Neural cell (in vitro differentiated cells): Measurements from ENCODE around the gene SERPINI2. TPM values are rescaled to one million over a fixed set of nuclear protein-coding genes. Genes with fewer than 3 reads are reported as not detected.

ENCODE experiments used
- H2AFZ ChIP-seq: fragments of 200-600, 300-800 bp; sonication (generic), shearing (Covaris generic); 2 replicates; pipeline ENCODE4 v1.6.0; 2014; ENCODE audit warnings: low read depth, mild to moderate bottlenecking, antibody characterized with exemption, low read length, moderate library complexity
- H3F3A ChIP-seq: fragments of 200-600 bp; shearing (Covaris generic); 2 replicates; pipeline ENCODE4 v1.6.1; 2016; ENCODE audit warnings: mild to moderate bottlenecking, moderate library complexity, mixed read lengths, antibody characterized with exemption, low read length; ENCODE audit not compliant: insufficient read depth, poor library complexity, severe bottlenecking
- H3K27ac ChIP-seq: fragments of 200-600, 300-800 bp; sonication (generic), shearing (Covaris generic); 2 replicates; pipeline ENCODE4 v1.5.1; 2014; ENCODE audit warnings: mild to moderate bottlenecking, low read length, moderate library complexity
- H3K27me3 ChIP-seq: fragments of 300-800, 200-600 bp; sonication (generic), shearing (Covaris generic); 2 replicates; pipeline ENCODE4 v1.6.0; 2014; ENCODE audit warnings: mild to moderate bottlenecking, low read depth, low read length, moderate library complexity; ENCODE audit not compliant: insufficient read depth
- H3K36me3 ChIP-seq: fragments of 300-800, 200-600 bp; sonication (generic), shearing (Covaris generic); 2 replicates; pipeline ENCODE4 v1.5.1; 2014; ENCODE audit warnings: mild to moderate bottlenecking, antibody characterized with exemption, low read length, moderate library complexity; ENCODE audit not compliant: insufficient read depth
- H3K4me2 ChIP-seq: fragments of 300-800, 200-600 bp; sonication (generic), shearing (Covaris generic); 2 replicates; pipeline ENCODE4 v1.6.0; 2014; ENCODE audit warnings: mild to moderate bottlenecking, low read length
- H3K4me3 ChIP-seq: fragments of 300-800, 200-600 bp; sonication (generic), shearing (Covaris generic); 2 replicates; pipeline ENCODE4 v1.5.1; 2014; ENCODE audit warnings: mild to moderate bottlenecking, low read length, moderate library complexity
- H3K79me2 ChIP-seq: fragments of 200-600 bp; shearing (Covaris generic); replicated peaks from 2 replicates; pipeline ENCODE4 v1.6.0; 2014; ENCODE audit warnings: mild to moderate bottlenecking, low read length, moderate library complexity; ENCODE audit not compliant: insufficient read depth
- H3K9ac ChIP-seq: fragments of 300-800, 200-600 bp; sonication (generic), shearing (Covaris generic); 2 replicates; pipeline ENCODE4 v1.6.1; 2016; ENCODE audit warnings: mild to moderate bottlenecking, low read length, mixed read lengths
- H3K9me2 ChIP-seq: fragments of 200-600 bp; shearing (Covaris generic); 2 replicates; pipeline ENCODE4 v1.6.1; 2016; ENCODE audit warnings: mild to moderate bottlenecking, low read length, mixed read lengths; ENCODE audit not compliant: insufficient read depth
- H3K9me3 ChIP-seq: fragments of 200-600, 300-800 bp; sonication (generic), shearing (Covaris generic); 2 replicates; pipeline ENCODE4 v1.6.1; 2016; ENCODE audit warnings: mild to moderate bottlenecking, mixed run types, low read length, moderate library complexity, mixed read lengths
- H4K20me1 ChIP-seq: fragments of 200-600 bp; shearing (Covaris generic); 2 replicates; pipeline ENCODE4 v1.6.1; 2016; ENCODE audit warnings: mild to moderate bottlenecking, mixed run types; ENCODE audit not compliant: insufficient read depth
- CTCF ChIP-seq: fragments of 450-650 bp; IDR thresholded peaks from 2 replicates; pipeline ENCODE4 v1.5.1; 2014; ENCODE audit warnings: antibody characterized with exemption, mild to moderate bottlenecking, moderate library complexity; ENCODE audit not compliant: poor library complexity, severe bottlenecking
- EP300 ChIP-seq: fragments of 450-650 bp; conservative IDR thresholded peaks from 2 replicates; pipeline ENCODE4 v1.6.1; 2014; ENCODE audit warnings: antibody characterized with exemption, mild to moderate bottlenecking, moderate library complexity; ENCODE audit not compliant: poor library complexity, severe bottlenecking
- EZH2 ChIP-seq: fragments of 200-600, 300-800 bp; shearing (Covaris generic), sonication (generic); IDR thresholded peaks from 2 replicates; pipeline ENCODE4 v1.6.1; 2014; ENCODE audit warnings: antibody characterized with exemption, low read length, borderline replicate concordance, mild to moderate bottlenecking; ENCODE audit not compliant: insufficient read depth, poor library complexity, severe bottlenecking
- MXI1 ChIP-seq: fragments of 450-650 bp; conservative IDR thresholded peaks from 2 replicates; pipeline ENCODE4 v1.6.1; 2014; ENCODE audit warnings: antibody characterized with exemption, mild to moderate bottlenecking; ENCODE audit not compliant: poor library complexity, severe bottlenecking
- POLR2AphosphoS5 ChIP-seq: IDR thresholded peaks from 2 replicates; pipeline ENCODE4 v1.6.1; 2012
- RAD21 ChIP-seq: fragments of 450-650 bp; conservative IDR thresholded peaks from 2 replicates; pipeline ENCODE4 v1.6.1; 2014; ENCODE audit warnings: antibody characterized with exemption, mild to moderate bottlenecking, moderate library complexity
- REST ChIP-seq: IDR thresholded peaks from 2 replicates; pipeline ENCODE4 v1.6.1; 2012; ENCODE audit warnings: borderline replicate concordance
- SMC3 ChIP-seq: fragments of 450-650 bp; conservative IDR thresholded peaks from 2 replicates; pipeline ENCODE4 v1.6.1; 2014; ENCODE audit warnings: antibody characterized with exemption, mild to moderate bottlenecking, moderate library complexity; ENCODE audit not compliant: poor library complexity
- TAF1 ChIP-seq: IDR thresholded peaks from 2 replicates; pipeline ENCODE4 v1.6.1; 2012; ENCODE audit warnings: low read depth
- polyA plus RNA-seq: library from polyadenylated mRNA; depleted of rRNA; stranded (reverse); fragments of >200 nt; gene quantifications from 2 replicates; pipeline ENCODE4 v1.2.3, GENCODE V29; 2014

SERPINI2 gene
- polyA plus RNA-seq, 1 donor from 2014 or later, result 1.7 TPM

GRCh38 chr3:167497903-167498302 is 24.1 kb upstream of the SERPINI2 start:
- Histone ChIP-seq H3K9me2 (no peaks in the 10 kb centered on the region), H3K4me2 (no peak overlapping the region), H4K20me1 (no peaks in the 10 kb centered on the region), H3K9me3 (no peaks in the 10 kb centered on the region), H3K36me3 (no peaks in the 10 kb centered on the region), H3K27ac (no peak overlapping the region), H2AFZ (no peak overlapping the region), H3K4me3 (no peak overlapping the region), H3F3A (no peaks in the 10 kb centered on the region), H3K79me2 (no peaks in the 10 kb centered on the region), H3K27me3 (no peaks in the 10 kb centered on the region), H3K9ac (no peak overlapping the region)
- TF ChIP-seq MXI1, result no peak
- TF ChIP-seq EP300, result no peak
- no peak for TF ChIP-seq SMC3
- TF ChIP-seq POLR2AphosphoS5, result no peak
- TF ChIP-seq EZH2, result no peak
- no peak for TF ChIP-seq TAF1

GRCh38 chr3:167493244-167493643 is 19.4 kb upstream of the SERPINI2 start:
- H3K4me2 ChIP-seq, result no peak overlapping the region
- H3K27ac ChIP-seq, result no peak overlapping the region
- no peaks in the 10 kb centered on the region for H3K36me3 ChIP-seq
- H3K9me2 ChIP-seq, result no peaks in the 10 kb centered on the region
- no peaks in the 10 kb centered on the region for H3F3A ChIP-seq
- no peak overlapping the region for H3K4me3 ChIP-seq
- no peaks in the 10 kb centered on the region for H4K20me1 ChIP-seq
- no peaks in the 10 kb centered on the region for H3K9me3 ChIP-seq
- no peaks in the 10 kb centered on the region for H3K27me3 ChIP-seq
- no peak overlapping the region for H2AFZ ChIP-seq
- H3K79me2 ChIP-seq, result no peaks in the 10 kb centered on the region
- TF ChIP-seq EZH2 (no peak), RAD21 (no peak), TAF1 (no peak), REST (no peak), POLR2AphosphoS5 (no peak), EP300 (no peak), SMC3 (no peak), CTCF (no peak), MXI1 (no peak)
- no peak overlapping the region for H3K9ac ChIP-seq

DNA sequence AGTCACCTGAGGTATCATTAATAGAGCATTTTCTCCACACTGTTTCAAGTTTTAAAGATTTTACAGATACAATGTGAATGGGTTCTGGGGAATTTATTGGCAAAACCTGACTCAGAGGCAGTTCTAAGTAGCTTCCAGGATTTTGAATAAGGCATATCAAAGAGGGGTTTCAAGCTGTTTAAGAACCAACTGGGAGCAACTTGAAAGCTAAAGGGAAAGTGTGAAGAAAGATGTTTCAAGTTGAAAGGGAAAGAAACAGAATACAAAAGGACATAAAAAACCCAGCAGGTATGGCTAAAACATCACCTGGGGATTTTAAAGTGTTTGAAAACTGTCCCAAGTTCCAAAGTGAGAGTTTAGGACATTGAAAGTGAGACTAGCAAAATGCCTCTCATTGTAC is 17.8 kb upstream of the SERPINI2 start:
- no peak overlapping the region for H2AFZ ChIP-seq
- H3K4me3 ChIP-seq, result no peak overlapping the region
- TF ChIP-seq EP300 (no peak), CTCF (no peak), RAD21 (no peak), REST (no peak), EZH2 (no peak), MXI1 (no peak)
- no peaks in the 10 kb centered on the region for H3K27me3 ChIP-seq
- H3K9ac ChIP-seq, result no peak overlapping the region
- no peaks in the 10 kb centered on the region for H3K9me3 ChIP-seq
- H3F3A ChIP-seq, result no peaks in the 10 kb centered on the region
- no peaks in the 10 kb centered on the region for H3K79me2 ChIP-seq
- H3K36me3 ChIP-seq, result no peaks in the 10 kb centered on the region
- H3K9me2 ChIP-seq, result no peaks in the 10 kb centered on the region
- no peak overlapping the region for H3K4me2 ChIP-seq
- H3K27ac ChIP-seq, result no peak overlapping the region
- no peaks in the 10 kb centered on the region for H4K20me1 ChIP-seq
